Heart left ventricle (tissue), 13 donors: Measurements from ENCODE around the gene LRP11.
A peak's percentile ranks its signal among the peaks of the same experiment; 100 is the strongest.

ENCODE experiments used
- POLR2A ChIP-seq, 2 donors: fragments of 450-650 bp; IDR thresholded peaks; one replicate each; pipeline ENCODE4 v1.6.1; 2017; ENCODE audit warnings: antibody characterized with exemption in 2 of 2, mild to moderate bottlenecking in 2 of 2, moderate library complexity in 2 of 2
- TF ChIP-seq, protein P1 (sequence below), 12 donors: fragments of 200-600 bp; sonication (generic) in 4 of 12; IDR thresholded peaks; one replicate each; pipeline versions ENCODE4 v1.5.0 to v1.8.0; 2018 to 2022; ENCODE audit warnings: antibody characterized with exemption in 12 of 12, mild to moderate bottlenecking in 5 of 12
- donor health status: ischemic (EF 13 %, LVEDD 7.1; RV severe dilation, severe dysfunction).
- donor health status: DM: no; HTN: yes; CAD: no.
- donor health status: DM: no; HTN: no; CAD: no.
- donor health status: ischemic (EF 25% LVEDD 6.9; RV normal size, moderate dysfunction).
- donor health status: ischemic (EF 25% LVEDD 5.7; RV mildly dilated, moderate dysfunction).
- donor health status: ischemic (EF 35%, LVEDD 5.7; RV mildly dilated, moderate dysfunction).
- donor health status: nonischemic (EF 11% LVEDD 7.7; RV severe dilation, severe dysfunction).
- donor health status: DM: yes; HTN: yes; CAD: no.
- donor health status: PGD.
- donor health status: ischemic (EF 29% LVEDD 5.4; RV normal size, mild dysfunction).
- donor health status: nonischemic (EF 23%, LVEDD 6.1; RV moderate dilation, normal function).

DNA sequence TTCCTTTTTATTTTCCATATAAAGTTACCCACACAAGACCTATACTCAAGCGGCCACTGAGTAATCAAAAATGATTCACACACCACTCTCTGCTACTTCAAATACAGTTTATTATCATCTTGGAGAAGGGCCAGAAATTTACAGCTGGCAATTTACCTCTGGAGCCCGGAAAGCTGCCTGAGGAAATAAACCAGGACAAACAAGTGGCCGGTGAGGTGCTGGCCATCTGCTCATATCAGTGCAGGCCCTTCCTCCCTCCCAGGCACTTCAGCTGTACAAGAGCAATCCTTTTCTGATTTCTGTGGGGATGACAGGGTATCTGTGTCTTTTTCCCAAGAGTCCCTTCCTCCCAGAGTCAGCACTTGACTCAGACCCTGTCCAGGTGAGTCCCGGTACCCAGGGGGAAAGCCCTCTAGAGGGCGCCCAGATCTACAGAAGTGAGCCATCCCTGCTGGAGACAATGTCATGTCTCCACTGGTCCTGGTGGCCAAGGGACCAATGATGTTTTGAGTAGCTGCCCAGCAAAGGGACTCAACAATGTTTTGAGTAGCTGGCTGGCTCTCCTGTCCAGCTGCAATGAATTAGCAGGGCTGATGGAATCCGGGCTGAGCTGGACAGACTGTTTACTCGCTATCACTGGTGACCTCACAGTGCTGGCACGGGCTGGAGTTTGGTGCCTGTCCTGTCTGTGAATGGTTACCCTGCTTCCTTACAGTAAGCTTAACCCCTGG is 23.6 kb downstream of the LRP11 start:
- no peak for TF ChIP-seq POLR2A (IDR thresholded peaks at IDR 0.05)
- TF ChIP-seq, protein P1, sequence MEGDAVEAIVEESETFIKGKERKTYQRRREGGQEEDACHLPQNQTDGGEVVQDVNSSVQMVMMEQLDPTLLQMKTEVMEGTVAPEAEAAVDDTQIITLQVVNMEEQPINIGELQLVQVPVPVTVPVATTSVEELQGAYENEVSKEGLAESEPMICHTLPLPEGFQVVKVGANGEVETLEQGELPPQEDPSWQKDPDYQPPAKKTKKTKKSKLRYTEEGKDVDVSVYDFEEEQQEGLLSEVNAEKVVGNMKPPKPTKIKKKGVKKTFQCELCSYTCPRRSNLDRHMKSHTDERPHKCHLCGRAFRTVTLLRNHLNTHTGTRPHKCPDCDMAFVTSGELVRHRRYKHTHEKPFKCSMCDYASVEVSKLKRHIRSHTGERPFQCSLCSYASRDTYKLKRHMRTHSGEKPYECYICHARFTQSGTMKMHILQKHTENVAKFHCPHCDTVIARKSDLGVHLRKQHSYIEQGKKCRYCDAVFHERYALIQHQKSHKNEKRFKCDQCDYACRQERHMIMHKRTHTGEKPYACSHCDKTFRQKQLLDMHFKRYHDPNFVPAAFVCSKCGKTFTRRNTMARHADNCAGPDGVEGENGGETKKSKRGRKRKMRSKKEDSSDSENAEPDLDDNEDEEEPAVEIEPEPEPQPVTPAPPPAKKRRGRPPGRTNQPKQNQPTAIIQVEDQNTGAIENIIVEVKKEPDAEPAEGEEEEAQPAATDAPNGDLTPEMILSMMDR (IDR thresholded peaks at IDR 0.05), result peak; percentile 38 to 72 (median 58)
